HG02763 (cell line): ENCODE data around the gene SHANK3.
A peak's percentile ranks its signal among the peaks of the same experiment; 100 is the strongest.
"Not testable (repeated sequence)": the region's sequence is repeated elsewhere in the genome, so short reads cannot be mapped to it uniquely, and the experiment has no call there.

Experiments used
- ATAC-seq: cut with Tn5 transposase; IDR thresholded peaks from one replicate; pipeline ENCODE4 v1.9.1; 2021; ENCODE audit warnings: mild to moderate bottlenecking, moderate library complexity; ENCODE audit not compliant: unreplicated experiment

The SHANK3 gene

DNA sequence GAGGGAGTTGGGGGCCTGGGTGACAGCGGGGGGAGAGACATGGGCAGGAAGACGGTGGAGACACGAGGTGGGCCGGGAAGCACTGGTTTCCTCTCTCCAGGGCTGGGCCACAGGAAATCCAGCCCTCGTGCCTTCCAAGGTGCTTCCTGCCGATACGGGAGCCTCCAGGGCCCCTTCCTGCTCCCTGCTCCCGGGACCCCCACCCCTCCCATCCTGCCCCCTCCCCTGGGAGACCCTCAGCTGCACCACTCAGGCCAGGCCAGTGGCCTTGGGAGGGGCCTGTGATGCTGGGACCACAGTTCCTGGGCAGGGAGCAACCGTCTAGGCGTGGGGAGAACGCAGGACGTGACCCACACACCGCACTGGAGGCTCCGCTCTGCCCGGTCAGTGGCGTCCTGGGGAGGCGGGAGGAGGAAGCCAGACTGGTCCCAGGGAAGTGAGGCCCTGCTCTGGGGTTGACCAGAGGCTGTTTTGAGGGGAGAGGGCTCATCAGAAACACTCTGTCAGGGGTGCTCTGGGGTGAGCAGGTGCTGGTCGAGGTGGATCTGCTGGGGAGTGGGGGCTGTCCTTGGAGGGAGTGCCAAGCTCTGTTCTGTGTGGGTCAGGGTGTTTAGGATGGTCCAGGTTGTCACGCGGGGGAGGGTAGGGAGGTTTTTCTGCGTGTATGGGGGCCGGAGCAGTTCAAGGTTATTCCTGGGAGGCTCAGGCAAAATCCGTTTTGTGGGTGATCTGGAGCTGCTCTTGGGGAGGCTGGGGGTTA, at the start of gene SHANK3:
SHANK3 (plus strand) TSS at position 353 of the 760 bp plus-strand sequence.
- ATAC-seq, result no peak

DNA sequence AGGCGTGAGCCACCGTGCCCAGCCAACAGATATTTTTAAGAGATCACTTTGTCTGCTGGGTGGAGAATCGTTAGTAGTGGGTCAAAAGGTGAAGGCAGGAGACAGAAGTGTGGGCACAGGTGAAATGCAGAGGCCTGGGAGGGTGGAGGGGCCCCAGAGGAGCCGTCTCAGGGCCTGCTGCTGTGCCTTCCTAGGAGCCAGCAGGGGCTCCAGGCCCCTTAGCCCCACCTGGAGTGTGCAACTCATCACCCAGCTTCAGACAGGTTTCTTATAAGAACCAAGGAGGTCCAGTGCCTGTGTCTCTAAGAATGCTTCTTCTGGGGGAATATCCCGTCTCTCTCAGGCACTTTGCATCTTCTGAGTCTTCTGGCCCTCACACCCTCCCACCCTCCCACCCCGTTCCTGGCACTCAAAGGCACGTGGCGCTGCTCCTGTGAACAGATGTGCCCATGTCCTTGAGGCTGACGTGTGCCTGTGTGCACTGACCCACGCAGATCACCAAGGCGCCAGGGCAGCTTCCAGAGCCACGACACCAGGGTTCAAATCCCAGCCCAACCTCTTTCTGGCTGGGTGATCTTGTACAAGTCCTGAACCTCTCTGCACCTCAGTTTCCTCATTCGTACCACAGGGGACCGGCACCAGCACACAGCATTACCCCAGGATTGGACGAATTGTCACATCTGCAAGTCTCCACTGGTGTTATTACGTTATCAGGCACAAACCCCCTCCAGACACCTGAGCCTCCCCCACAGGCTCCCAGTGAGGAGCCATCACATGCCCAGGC, 48.1 kb upstream of the SHANK3 start:
- ATAC-seq, result no peak

DNA sequence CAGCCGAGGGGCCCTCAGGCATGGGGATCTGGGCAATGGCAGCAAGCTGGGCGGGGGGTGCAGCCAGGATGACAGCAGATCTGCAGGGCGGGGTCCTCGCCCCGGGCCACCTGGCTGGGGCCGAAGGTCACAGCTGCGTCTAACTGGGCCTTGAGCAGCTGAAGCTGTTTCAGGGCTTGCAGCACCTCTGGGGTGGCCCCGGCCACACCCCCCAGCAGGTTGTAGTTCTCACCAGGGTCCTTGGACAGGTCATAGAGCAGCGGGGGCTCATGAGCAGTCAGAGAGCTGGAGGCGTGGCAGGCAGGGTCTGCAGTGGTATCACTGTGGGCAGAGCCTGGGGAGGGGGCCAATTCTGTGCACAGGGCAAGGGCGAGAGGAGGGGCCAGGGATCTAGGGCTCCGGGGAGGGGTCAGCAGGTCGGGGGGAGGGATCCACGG, 47.5 kb upstream of the SHANK3 start:
- ATAC-seq, result no peak

DNA sequence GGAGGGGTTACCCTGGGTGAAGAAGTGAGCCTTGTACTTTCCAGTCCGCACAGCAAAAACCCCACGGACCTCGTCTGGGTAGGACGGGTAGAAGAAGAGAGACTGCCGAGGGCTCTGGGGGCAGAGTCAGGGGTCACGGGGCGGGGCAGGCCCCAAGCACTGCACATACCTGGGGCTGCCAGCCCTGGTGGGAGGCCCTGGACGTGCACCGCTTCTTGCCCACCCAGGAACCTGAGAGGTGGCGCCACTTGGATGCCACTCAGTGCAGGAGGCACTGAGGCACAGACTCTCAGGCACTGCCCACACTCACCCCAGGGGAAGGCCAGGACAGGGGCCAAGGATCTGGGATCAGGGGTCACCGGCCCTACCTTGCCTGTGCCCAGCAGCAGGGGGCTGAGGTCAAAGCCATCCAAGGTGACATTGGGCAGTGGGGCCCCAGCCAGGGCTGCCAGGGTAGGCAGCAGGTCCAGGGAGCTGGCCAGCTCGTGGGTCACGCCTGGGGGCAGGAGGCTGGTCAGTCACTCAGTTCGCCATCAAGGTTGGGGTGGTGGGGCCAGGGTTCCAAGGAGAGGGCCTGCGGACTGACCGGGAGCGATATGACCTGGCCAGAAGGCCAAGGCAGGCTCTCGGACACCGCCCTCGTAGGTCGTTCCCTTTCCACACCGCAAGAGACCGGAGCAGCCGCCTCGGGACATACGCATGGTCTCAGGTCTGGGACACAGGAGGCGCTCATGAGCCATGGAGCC, 46.9 kb upstream of the SHANK3 start:
- no peak for ATAC-seq

DNA sequence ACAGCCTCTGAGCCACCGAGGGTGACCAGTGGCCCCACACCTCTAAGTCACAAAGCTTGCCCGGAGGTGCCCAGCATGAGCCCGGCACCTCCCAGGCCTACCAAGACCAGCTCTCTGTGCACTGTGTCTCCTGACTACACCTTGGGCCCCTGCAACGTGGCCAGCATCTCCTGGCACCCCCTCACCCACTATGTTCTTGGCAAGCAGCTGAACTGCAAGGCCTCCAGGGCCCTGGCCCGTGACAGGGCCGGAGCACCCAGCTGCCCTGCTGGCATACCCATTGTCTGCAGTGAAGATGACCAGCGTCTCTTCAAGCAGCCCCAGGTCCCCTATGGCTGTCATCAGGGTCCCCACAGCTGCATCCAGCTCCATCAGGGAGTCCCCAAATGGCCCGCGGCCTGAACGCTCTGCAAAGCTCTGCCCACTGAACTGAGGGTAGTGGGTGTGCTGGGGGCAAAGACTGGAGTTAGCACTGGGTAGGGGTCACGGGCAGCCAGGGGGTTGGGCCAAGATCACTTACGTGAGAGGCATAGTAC, 46.2 kb upstream of the SHANK3 start:
- ATAC-seq, result no peak

DNA sequence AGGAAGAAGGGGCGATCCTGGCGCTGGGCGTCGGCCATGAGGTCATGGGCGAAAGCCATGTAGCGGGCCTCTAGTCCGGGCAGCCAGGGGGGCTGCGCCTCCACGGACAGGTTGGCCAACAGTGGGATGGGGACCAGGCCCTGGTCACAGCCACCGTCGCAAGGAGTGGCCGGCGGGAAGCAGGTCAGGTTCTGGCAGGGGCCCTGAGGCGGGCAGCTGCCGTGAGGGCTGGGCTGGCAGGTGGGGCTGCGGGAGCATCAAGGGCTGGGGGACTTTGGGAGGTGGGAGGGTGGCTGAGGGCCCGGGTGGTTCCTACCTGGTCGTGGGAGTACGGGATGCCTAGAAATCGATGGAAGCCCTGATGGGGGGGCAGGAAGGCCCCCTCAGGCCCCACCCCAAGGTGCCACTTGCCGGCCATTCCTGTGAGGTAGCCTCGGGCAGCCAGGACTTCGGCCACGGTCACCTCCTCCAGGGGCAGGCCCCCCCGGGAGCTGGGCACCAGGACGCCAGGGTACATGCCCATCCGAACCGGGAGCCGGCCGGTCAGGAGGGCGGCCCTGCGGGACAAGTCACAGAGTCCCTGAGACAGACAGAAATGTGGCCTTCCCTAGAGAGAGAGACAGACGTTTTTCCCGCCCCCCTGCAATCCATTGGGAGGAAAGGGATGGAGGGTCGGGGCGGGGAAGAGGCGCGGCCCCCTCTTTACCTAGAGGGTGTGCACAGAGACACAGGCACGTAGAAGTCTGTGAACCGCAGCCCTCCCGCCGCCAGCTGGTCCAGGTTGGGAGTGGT, 45.6 kb upstream of the SHANK3 start:
- ATAC-seq, result no peak

DNA sequence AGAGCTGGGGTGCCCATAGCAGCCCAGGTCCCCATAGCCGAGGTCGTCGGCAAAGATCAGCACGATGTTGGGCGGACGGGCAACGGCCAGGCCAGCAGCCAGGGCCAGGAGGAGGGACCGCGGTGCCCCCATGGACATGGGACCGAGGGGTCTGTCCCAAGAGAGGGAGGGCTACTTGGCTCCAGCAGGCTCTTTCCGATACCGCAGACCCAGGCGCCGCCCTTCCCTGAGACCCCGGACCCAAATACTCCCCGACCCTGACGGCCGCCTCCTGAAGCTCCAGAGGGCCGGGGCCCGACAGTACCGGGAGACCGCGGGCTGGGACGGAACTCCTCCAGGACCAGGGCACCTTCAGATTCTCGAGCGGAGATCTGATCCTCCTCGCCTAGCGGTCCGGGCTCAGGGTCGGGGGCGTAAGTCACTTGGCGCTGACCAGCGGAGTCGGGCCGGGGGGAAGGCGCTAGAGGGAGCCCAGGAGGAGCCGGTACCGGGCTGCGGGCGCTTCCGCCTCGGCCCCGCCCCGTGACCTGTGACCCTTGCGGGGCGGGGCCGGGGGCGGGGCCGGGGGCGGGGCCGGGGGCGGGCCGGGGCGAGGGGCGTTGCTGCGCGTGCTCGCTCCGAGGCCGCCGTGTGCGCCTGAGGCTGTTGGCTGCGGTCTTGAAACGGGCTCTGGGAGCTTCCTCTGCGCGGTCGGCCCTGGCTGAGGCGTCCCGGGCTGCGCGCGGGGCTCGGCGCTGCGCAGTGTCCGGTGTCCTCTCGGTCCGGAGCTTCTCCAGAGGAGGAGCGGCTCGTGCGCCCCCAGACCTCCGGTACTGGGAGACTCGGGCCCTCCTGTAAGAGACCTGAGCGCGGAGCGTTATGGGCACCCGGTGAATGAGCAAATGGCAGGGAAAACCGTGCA, 44.7 kb upstream of the SHANK3 start, which contains the start of gene ARSA:
ARSA (minus strand) TSS at position 511 of the 901 bp plus-strand sequence; CDS start at position 138, 373 bp downstream.
- peak; percentile 69 for ATAC-seq

DNA sequence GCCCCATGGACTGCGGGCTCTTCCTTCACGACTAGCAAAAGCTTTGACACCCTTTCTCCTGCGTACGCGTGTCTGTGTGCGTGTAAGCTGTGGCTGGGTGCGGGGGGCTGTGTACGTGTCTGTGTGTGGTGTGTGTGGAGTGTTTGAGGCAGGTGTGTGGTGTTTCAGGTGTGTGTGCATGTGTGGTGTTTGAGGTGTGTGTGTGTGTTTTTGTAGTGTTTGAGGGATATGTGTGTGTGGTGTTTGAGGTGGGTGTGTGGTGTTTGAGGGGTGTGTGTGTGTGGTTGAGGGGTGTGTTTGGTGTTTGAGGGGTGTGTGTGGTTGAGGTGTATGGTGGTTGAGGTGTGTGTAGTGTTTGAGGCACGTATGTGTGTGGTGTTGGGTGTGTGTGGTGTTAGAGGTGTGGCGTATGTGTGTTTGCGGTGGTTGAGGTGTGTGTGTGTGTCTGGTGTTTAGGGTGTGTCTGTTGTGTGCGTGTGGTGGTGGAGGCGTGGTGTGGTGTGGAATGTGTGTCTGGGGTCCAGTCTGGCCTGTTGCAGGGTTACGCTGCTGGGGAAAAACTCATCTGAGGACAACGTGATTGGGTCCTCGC, 44.0 kb upstream of the SHANK3 start:
- no peak for ATAC-seq

DNA sequence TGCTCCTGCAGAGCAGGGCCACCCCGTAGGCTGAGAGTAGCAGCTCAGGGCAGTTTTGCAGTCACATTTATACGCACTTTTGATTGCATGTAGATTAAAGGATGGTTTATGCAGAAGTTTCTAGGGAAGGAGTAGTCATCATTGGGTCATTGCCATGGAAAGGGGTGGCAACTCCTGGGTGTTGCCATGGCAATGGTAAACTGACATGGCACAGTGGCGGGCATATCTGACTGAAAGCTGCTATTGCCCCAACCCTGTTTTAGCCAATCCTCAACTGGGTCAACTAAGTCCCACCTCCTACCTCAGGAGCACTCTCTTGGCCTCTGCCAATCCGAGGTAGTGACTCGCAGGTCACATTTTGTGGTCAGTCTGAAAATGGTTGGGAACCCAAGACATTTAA, 42.2 kb upstream of the SHANK3 start:
- no peak for ATAC-seq

DNA sequence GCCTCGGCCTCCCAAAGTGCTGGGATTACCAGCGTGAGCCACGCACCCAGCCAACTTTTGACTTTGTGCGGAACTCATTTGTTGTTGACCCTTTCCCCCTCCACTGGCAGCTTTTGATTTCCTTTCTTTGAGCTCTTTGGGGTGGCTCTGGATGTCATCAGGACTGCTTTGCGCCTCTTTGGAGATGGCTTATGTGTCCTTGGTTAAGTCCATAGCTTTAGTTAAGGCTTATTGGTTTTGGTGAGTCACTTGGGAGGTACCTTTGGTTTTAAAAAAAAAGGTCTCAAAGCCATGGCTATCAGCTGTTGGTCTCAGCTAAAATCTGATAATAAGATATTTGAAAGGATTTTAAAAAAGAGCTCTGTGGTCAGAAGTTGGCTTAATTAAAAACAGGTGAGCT, 39.5 kb upstream of the SHANK3 start:
- no peak for ATAC-seq

DNA sequence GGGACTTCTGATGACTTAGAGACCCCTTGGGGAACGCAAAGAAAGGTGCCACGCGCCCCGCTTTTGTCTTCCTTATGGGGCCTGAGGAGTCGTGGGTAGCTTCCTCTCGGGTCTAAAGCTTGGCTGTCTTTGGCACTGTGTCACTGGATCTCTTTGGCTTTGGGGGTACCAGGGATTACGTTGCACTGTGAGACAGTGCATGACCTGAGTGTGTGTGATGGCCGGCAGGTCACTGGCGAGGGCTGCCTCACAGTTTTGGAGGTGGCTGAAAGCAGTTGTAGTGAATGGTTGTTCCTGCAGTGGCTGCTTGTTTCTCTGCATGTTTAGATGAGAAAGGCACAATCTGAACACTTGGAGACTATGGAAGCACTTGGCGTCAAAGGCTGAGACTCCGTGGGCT, 38.9 kb upstream of the SHANK3 start:
- no peak for ATAC-seq

DNA sequence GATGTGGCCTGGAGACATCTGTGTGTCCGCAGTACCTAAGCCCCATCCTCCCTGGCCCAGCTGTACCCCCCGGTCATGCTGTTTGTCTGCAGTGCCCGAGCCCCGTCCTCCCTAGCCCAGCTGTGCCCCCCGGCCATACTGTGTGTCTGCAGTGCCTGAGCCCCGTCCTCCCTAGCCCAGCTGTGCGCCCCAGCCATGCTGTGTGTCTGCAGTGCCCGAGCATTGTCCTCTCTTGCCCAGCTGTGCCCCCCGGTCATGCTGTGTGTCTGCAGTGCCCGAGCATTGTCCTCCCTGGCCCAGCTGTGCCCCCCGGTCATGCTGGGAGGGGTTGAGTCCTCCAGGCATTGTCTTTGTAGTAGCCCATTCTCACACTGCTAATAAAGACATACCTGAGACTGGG, 37.0 kb upstream of the SHANK3 start:
- no peak for ATAC-seq

DNA sequence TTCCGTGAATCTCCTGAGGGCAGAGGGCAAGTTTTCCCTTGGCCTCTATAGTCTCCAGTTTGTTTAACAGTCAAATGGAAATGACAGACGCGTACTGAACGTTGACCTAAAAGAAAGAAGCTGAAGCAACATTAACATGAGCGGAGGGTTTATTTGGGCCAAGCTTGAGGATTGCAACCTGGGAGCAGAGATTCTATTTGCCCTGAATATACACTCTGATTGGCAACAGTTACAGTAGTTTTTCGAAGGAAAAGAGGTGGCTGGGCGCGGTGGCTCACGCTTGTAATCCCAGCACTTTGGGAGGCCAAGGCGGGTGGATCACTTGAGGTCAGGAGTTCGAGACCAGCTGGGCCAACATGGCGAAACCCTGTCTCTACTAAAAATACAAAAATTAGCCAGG, 32.3 kb upstream of the SHANK3 start:
- ATAC-seq, result not testable (repeated sequence)

DNA sequence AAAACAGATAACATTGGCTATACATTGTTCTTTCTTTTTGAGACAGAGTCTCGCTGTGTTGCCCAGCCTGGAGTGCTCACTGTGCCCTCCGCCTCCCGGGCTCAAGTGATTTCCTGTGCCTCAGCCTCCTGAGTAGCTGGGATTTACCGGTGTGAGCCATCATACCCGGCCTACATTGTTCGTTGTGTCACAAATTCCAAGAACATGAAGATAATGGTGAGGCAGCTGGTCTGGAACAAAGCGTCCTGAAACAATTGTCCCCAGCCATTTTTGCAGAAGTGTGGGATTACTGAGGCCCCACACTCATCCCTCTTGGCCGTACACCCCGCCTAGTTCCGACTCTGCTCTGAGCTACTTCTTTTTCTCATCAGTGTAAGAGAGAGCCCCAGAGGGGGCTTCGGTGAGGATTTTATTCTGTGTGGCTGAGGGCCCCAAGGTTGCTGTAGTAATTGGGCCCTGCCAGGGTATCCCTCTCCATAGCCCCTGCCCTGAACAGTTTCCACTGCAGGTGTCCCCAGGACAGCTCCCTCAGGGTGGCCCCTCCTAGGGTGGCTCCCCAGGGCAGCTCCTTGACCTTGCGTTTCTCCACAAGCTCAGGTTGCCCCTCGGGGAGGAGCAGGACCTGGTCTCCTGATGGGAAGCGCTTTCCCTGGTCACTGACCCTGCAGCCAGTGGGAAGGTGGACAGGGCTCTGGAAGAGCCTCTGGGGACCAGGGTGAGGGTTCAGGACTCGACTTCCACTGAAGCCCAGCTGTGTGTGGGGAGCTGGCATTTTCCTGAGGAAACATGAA, 31.6 kb upstream of the SHANK3 start:
- no peak for ATAC-seq

DNA sequence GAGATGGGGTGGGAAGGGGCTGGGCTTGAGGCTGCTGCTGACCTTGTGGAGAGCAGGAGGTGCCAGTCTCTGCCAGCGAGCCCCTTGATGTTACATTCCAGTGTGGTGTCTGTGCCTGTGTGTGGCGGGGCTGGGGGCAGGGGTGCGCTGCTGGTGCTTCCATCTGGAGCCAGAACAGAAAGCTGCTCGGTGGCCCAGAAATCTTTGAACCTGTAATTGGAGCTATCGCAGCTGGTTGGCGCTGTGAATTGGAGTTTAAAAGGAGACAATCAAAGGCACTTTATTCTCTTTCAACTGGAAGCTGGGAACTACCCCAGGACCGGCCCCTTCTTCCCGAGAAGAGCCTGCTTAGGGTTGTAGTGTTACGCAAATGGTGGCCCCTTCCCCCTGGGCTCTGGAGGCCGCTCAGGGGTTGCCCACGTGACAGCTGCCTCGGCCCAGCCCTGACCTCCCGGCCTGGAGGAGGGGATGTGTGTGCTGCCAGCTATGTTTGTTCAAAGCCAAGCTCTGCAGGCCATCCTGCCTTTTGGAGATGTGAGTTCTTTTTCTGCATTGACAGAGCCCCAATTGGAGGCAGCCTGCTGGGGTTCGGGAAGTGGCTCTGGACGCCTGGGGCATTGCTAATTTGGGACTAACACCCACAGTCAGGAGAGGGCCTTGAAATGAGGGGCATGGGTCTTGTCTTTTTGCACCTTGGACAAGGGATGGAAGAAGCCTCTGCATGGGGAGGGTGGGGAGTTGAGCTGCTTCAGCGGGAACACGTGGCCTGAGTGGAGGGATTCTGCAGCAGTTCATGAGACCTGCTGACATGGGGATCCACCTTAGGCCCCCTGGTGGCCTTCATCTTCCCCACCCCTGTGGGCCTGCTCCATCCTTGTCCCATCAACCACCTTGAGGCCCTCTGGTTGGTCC, 30.7 kb upstream of the SHANK3 start:
- no peak for ATAC-seq

DNA sequence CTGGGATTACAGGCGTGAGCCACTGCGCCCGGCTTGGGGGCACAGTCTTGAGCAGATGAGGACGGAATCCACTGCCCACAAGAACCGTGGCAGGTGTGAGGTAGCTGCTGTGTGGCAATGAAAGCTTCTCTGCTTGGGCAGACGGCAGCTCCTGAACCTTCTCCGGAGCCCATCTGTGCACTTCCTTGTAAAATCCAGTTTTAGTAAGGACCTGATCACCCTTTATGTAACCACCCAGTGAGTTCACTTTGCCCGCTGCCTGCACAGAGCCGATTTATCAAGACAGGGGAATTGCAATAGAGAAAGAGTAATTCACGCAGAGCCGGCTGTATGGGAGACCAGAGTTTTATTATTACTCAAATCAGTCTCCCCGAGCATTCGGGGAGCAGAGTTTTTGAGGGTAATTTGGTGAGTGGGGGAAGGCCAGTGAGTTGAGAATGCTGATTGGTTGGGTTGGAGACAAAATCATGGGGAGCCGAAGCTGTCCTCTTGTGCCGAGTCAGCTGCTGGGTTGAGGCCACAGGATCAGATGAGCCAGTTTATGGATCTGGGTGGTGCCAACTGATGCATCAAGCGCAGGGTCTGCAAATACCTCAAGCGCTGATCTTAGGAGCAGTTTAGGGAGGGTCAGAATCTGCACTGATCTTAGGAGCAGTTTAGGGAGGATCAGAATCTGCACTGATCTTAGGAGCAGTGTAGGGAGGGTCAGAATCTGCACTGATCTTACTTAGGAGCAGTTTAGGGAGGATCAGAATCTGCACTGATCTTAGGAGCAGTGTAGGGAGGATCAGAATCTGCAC, 29.4 kb upstream of the SHANK3 start:
- ATAC-seq, result not testable (repeated sequence)

DNA sequence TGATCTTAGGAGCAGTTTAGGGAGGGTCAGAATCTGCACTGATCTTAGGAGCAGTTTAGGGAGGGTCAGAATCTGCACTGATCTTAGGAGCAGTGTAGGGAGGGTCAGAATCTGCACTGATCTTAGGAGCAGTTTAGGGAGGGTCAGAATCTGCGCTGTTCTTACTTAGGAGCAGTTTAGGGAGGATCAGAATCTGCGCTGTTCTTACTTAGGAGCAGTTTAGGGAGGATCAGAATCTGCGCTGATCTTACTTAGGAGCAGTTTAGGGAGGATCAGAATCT, 28.9 kb upstream of the SHANK3 start:
- not testable (repeated sequence) for ATAC-seq
